AG04449 (cell line): ENCODE results near the gene TAS1R1.

Experiments
- CTCF ChIA-PET: fragments of 350-600 bp; formaldehyde crosslinking; extraction: SDS; loops from one replicate; lab custom pipeline; 2021; ENCODE audit warnings: antibody characterized with exemption; lab: Yijun Ruan, JAX
- POLR2A ChIA-PET: fragments of 400-600, 350-600 bp; formaldehyde crosslinking; extraction: SDS; loops from one replicate; lab custom pipeline; 2020; ENCODE audit warnings: antibody characterized with exemption, inconsistent platforms; lab: Yijun Ruan, JAX
- DNase-seq: peaks from one replicate; pipeline ENCODE4 v3.0.0-alpha.2; 2010; ENCODE audit warnings: low read depth, low spot score
- H3K4me3 ChIP-seq: 2 replicates; pipeline ENCODE4 v1.5.1; 2011; ENCODE audit warnings: low read depth, mild to moderate bottlenecking, control low read depth, low read length
- TF ChIP-seq, protein P1 (sequence below): IDR thresholded peaks from one replicate; pipeline ENCODE4 v1.5.1; 2011; ENCODE audit warnings: mild to moderate bottlenecking, moderate library complexity, low read length, control low read depth, inconsistent platforms; ENCODE audit not compliant: insufficient read depth; ENCODE audit errors: missing control alignments

Gene TAS1R1

GRCh38 chr1:6612641-6613360, 57.7 kb downstream of the TAS1R1 start:
- POLR2A ChIA-PET: interaction anchor here (0.9 to 1.5 kb wide), 3 partner anchors 11 to 33 kb away, joined by 3 to 8 read pairs (median 6); partner anchors contain the start of genes KLHL21 and ZBTB48
- TF ChIP-seq, protein P1, sequence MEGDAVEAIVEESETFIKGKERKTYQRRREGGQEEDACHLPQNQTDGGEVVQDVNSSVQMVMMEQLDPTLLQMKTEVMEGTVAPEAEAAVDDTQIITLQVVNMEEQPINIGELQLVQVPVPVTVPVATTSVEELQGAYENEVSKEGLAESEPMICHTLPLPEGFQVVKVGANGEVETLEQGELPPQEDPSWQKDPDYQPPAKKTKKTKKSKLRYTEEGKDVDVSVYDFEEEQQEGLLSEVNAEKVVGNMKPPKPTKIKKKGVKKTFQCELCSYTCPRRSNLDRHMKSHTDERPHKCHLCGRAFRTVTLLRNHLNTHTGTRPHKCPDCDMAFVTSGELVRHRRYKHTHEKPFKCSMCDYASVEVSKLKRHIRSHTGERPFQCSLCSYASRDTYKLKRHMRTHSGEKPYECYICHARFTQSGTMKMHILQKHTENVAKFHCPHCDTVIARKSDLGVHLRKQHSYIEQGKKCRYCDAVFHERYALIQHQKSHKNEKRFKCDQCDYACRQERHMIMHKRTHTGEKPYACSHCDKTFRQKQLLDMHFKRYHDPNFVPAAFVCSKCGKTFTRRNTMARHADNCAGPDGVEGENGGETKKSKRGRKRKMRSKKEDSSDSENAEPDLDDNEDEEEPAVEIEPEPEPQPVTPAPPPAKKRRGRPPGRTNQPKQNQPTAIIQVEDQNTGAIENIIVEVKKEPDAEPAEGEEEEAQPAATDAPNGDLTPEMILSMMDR: no peak
- H3K4me3 ChIP-seq: peak overlapping the region; percentile 85
- CTCF ChIA-PET: interaction anchor here (0.7 to 1.7 kb wide), 6 partner anchors 9 to 123 kb away, joined by 3 to 6 read pairs (median 4); partner anchors contain the start of genes KLHL21 and NOL9
- no peak for DNase-seq

GRCh38 chr1:6613361-6614018, 58.4 kb downstream of the TAS1R1 start, which contains the start of gene PHF13:
Gene PHF13 (plus strand): TSS chr1:6613731. CDS start chr1:6614067, 336 bp downstream.
- DNase-seq: peak; percentile 88
- peak within 1 kb of the TSS; percentile 85 for H3K4me3 ChIP-seq
- TF ChIP-seq, protein P1: no peak
- ChIA-PET CTCF (no interaction called here), POLR2A (interaction anchor here (1.0 to 1.5 kb wide), 2 partner anchors 9 to 11 kb away, joined by 3 to 8 read pairs; no protein-coding TSS in a partner anchor)

- peak overlapping the region; percentile 74 for H3K4me3 ChIP-seq
- CTCF ChIA-PET: no interaction called here
- TF ChIP-seq, protein P1: no peak
- no peak for DNase-seq
- POLR2A ChIA-PET: interaction anchor here (1.0 to 1.5 kb wide), 2 partner anchors 10 to 12 kb away, joined by 3 to 8 read pairs; no protein-coding TSS in a partner anchor
Measured at GRCh38 chr1:6614019-6614928, 59.2 kb downstream of the TAS1R1 start.

GRCh38 chr1:6614929-6615785, 60.0 kb downstream of the TAS1R1 start:
- ChIA-PET POLR2A (interaction anchor here (1.3 kb wide), 1 partner anchor 13 kb away, joined by 15 read pairs; the partner anchor contains the start of gene KLHL21), CTCF (interaction anchor here (1.2 to 1.4 kb wide), 3 partner anchors 11 to 125 kb away, joined by 4 read pairs; partner anchors contain the start of gene NOL9)
- H3K4me3 ChIP-seq: peak overlapping the region; percentile 74
- TF ChIP-seq, protein P1: no peak
- no peak for DNase-seq

DNA sequence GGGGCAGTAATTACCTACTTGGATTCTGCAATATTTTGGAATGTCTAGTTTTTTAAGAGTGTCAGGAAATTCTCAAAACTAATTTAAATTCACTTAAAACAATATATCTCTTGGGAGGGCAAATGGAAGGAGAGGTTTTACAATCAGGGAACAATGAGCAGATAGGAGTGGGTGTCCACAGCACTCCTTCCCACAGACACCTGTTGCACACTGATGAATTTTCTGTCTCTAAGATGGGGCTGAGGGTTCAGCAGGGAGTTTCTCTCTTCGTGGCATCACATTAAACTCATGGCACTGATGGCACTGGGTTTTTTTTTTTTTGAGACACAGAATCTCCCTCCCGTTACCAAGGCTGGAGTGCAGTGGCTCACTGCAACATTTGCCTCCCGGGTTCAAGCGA, 63.9 kb downstream of the TAS1R1 start:
- DNase-seq: no peak
- TF ChIP-seq, protein P1: no peak
- CTCF ChIA-PET: interaction anchor here (2.9 kb wide), 1 partner anchor 28 kb away, joined by 12 read pairs; no protein-coding TSS in a partner anchor
- no peak overlapping the region for H3K4me3 ChIP-seq
- POLR2A ChIA-PET: no interaction called here
